ENCODE results near the gene IER5. TPM values are rescaled to one million over a fixed set of nuclear protein-coding genes. Genes with fewer than 3 reads are reported as not detected.

IER5 gene
- total RNA-seq, 4 donors from 2014 or later, result 7.2 to 7.8 (median 7.6) TPM

- peak in 1 of 2 donors; percentile 39 for TF ChIP-seq POLR2A (IDR thresholded peaks at IDR 0.05)
- TF ChIP-seq, protein P1, sequence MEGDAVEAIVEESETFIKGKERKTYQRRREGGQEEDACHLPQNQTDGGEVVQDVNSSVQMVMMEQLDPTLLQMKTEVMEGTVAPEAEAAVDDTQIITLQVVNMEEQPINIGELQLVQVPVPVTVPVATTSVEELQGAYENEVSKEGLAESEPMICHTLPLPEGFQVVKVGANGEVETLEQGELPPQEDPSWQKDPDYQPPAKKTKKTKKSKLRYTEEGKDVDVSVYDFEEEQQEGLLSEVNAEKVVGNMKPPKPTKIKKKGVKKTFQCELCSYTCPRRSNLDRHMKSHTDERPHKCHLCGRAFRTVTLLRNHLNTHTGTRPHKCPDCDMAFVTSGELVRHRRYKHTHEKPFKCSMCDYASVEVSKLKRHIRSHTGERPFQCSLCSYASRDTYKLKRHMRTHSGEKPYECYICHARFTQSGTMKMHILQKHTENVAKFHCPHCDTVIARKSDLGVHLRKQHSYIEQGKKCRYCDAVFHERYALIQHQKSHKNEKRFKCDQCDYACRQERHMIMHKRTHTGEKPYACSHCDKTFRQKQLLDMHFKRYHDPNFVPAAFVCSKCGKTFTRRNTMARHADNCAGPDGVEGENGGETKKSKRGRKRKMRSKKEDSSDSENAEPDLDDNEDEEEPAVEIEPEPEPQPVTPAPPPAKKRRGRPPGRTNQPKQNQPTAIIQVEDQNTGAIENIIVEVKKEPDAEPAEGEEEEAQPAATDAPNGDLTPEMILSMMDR (IDR thresholded peaks at IDR 0.05), result peak in 1 of 6 experiments; percentile 16
- intact Hi-C loops (cut with DNase I), result no loop called here
- Histone ChIP-seq H3K36me3 (no peaks in the 10 kb centered on the region), H3K4me3 (replicated peaks in 1 of 3) (no peak overlapping the region), H3K9me3 (no peaks in the 10 kb centered on the region), H3K27ac (peak overlapping the region; percentile 64 to 84 (median 74)), H3K27me3 (no peaks in the 10 kb centered on the region), H3K4me1 (peaks cover 18 to 36% of the 10 kb centered on the region in 2 donors)
- DNase-seq, result peak; percentile 95
- 25 to 35% methylated on average over 4 to 9 of the region's 9 CpGs for WGBS, 2 donors
These were observed 29.3 kb downstream of the IER5 start for GRCh38 chr1:181117648-181118449.

DNA sequence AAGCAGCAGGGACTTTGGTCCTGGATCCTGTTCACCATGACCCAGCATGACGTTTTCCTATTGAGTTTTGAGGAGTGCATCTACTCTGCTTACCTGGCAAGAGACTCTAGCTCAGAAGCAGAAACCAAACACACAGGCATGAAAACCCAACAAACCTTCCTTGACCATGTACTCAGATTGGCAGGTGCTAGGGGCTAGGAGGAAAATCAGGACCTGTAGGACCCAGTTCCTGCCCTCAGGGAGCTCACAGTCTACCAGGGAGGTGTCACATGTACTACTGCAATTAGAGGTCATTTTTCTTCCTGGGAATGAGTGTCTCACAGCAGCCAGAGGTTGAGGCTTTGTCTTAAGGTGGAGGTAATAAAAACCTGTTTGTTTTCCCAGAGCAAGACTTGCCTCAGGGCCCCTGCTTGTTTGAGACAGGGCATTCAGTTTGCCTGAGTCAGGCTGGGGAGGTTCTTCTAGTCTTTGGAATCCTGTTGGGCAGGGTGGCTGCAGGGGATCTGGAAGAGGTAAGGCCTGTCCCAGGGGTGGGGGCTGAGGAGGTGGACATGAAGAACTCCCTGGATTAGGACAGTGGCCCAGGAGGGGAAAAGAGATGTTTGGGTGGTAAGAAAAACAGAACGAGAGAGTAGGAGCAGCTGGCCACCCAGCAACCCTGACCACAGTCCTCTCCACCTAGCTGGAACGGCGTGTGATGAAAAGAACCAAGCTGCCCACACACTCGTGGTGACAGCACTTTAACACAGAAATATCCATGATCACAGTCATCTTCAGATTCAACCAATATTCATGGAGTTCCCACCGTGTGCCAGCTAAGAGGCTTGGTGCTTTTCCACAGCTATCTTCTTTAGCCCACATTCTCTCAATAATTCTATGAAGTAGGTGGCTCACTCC, 30.8 kb downstream of the IER5 start:
- Histone ChIP-seq H3K27ac (peak overlapping the region in 2 of 3 donors; percentile 74 to 84), H3K4me3 (replicated peaks in 1 of 3) (no peak overlapping the region), H3K9me3 (no peaks in the 10 kb centered on the region), H3K27me3 (no peaks in the 10 kb centered on the region), H3K36me3 (no peaks in the 10 kb centered on the region), H3K4me1 (peaks cover 18 to 29% of the 10 kb centered on the region in 2 donors)
- intact Hi-C loops (cut with DNase I), result no loop called here
- 76 to 84% methylated on average over 6 of the region's 6 CpGs for WGBS, 2 donors
- TF ChIP-seq, protein P1 (IDR thresholded peaks at IDR 0.05), result no peak
- no peak for TF ChIP-seq POLR2A (IDR thresholded peaks at IDR 0.05)
- DNase-seq, result no peak

GRCh38 chr1:181120924-181121323, 32.4 kb downstream of the IER5 start:
- WGBS, 2 donors, result 63% methylated on average over 2 of the region's 2 CpGs
- Histone ChIP-seq H3K9me3 (no peaks in the 10 kb centered on the region), H3K27ac (no peak overlapping the region), H3K4me3 (replicated peaks in 1 of 3) (no peak overlapping the region), H3K27me3 (no peaks in the 10 kb centered on the region), H3K36me3 (no peaks in the 10 kb centered on the region), H3K4me1 (peaks cover 18 to 29% of the 10 kb centered on the region in 2 donors)
- intact Hi-C loops (cut with DNase I), result no loop called here
- no peak for DNase-seq
- TF ChIP-seq POLR2A (IDR thresholded peaks at IDR 0.05), result no peak
- TF ChIP-seq, protein P1 (IDR thresholded peaks at IDR 0.05), result no peak

GRCh38 chr1:181121498-181121897, 33.0 kb downstream of the IER5 start:
- TF ChIP-seq, protein P1 (IDR thresholded peaks at IDR 0.05), result no peak
- TF ChIP-seq POLR2A (IDR thresholded peaks at IDR 0.05), result no peak
- peaks cover 18 to 30% of the 10 kb centered on the region in 2 donors for H3K4me1 ChIP-seq
- H3K27me3 ChIP-seq, result no peaks in the 10 kb centered on the region
- no peak overlapping the region for H3K27ac ChIP-seq
- H3K9me3 ChIP-seq, result no peaks in the 10 kb centered on the region
- no peak for DNase-seq
- WGBS, 2 donors, result 94 to 95% methylated on average over 5 of the region's 5 CpGs
- intact Hi-C loops (cut with DNase I), result no loop called here
- H3K36me3 ChIP-seq, result no peaks in the 10 kb centered on the region
- H3K4me3 ChIP-seq (replicated peaks in 1 of 3), result no peak overlapping the region

Measured in thyroid gland (tissue), 4 donors.